GM19452 (cell line): ENCODE data around the gene TERF2IP.

Experiments used
- ATAC-seq: cut with Tn5 transposase; IDR thresholded peaks from one replicate; pipeline ENCODE4 v1.9.1; 2021; ENCODE audit not compliant: unreplicated experiment

The TERF2IP gene

GRCh38 chr16:75647492-75648264 lies at the start of gene TERF2IP, which contains the start of gene KARS1:
Gene TERF2IP (plus strand): TSS chr16:75647773. CDS start chr16:75647883, 110 bp downstream.
Gene KARS1 (minus strand): TSS chr16:75647665. CDS start chr16:75647639, 26 bp downstream.
- ATAC-seq: peak; percentile 76

- no peak for ATAC-seq
Observed at GRCh38 chr16:75599452-75600277, 47.9 kb upstream of the TERF2IP start.

GRCh38 chr16:75603241-75603640 lies 44.3 kb upstream of the TERF2IP start:
- ATAC-seq: no peak

GRCh38 chr16:75606507-75606906 lies 41.1 kb upstream of the TERF2IP start:
- no peak for ATAC-seq

- no peak for ATAC-seq
Observed at GRCh38 chr16:75614066-75614897, 33.3 kb upstream of the TERF2IP start.

GRCh38 chr16:75615619-75616018 lies 32.0 kb upstream of the TERF2IP start:
- no peak for ATAC-seq

- no peak for ATAC-seq
Observed at GRCh38 chr16:75616521-75617010, 31.0 kb upstream of the TERF2IP start.

GRCh38 chr16:75617121-75617520 lies 30.5 kb upstream of the TERF2IP start:
- no peak for ATAC-seq

GRCh38 chr16:75618780-75619179 lies 28.8 kb upstream of the TERF2IP start:
- no peak for ATAC-seq

GRCh38 chr16:75620326-75621169 lies 27.0 kb upstream of the TERF2IP start:
- no peak for ATAC-seq

- no peak for ATAC-seq
Observed at GRCh38 chr16:75621170-75621477, 26.4 kb upstream of the TERF2IP start.

GRCh38 chr16:75622761-75623605 lies 24.6 kb upstream of the TERF2IP start, which contains the start of gene ADAT1:
Gene ADAT1 (minus strand): TSS chr16:75623281. CDS start chr16:75620799, 2,482 bp downstream.
- peak; percentile 94 for ATAC-seq

GRCh38 chr16:75624921-75625334 lies 22.6 kb upstream of the TERF2IP start:
- no peak for ATAC-seq

- ATAC-seq: no peak
Observed at GRCh38 chr16:75626806-75627205, 20.8 kb upstream of the TERF2IP start.

GRCh38 chr16:75627851-75628250 lies 19.7 kb upstream of the TERF2IP start:
- no peak for ATAC-seq

- ATAC-seq: no peak
Observed at GRCh38 chr16:75628351-75628750, 19.2 kb upstream of the TERF2IP start.

- ATAC-seq: no peak
Observed at GRCh38 chr16:75629132-75629531, 18.4 kb upstream of the TERF2IP start.

GRCh38 chr16:75630052-75630451 lies 17.5 kb upstream of the TERF2IP start:
- no peak for ATAC-seq

- ATAC-seq: no peak
Observed at GRCh38 chr16:75632857-75633256, 14.7 kb upstream of the TERF2IP start.
